GM21619 (cell line): ENCODE results near the gene MTOR.

Experiments
- ATAC-seq: cut with Tn5 transposase; IDR thresholded peaks from one replicate; pipeline ENCODE4 v1.9.1; 2021; ENCODE audit not compliant: unreplicated experiment

The MTOR gene

DNA sequence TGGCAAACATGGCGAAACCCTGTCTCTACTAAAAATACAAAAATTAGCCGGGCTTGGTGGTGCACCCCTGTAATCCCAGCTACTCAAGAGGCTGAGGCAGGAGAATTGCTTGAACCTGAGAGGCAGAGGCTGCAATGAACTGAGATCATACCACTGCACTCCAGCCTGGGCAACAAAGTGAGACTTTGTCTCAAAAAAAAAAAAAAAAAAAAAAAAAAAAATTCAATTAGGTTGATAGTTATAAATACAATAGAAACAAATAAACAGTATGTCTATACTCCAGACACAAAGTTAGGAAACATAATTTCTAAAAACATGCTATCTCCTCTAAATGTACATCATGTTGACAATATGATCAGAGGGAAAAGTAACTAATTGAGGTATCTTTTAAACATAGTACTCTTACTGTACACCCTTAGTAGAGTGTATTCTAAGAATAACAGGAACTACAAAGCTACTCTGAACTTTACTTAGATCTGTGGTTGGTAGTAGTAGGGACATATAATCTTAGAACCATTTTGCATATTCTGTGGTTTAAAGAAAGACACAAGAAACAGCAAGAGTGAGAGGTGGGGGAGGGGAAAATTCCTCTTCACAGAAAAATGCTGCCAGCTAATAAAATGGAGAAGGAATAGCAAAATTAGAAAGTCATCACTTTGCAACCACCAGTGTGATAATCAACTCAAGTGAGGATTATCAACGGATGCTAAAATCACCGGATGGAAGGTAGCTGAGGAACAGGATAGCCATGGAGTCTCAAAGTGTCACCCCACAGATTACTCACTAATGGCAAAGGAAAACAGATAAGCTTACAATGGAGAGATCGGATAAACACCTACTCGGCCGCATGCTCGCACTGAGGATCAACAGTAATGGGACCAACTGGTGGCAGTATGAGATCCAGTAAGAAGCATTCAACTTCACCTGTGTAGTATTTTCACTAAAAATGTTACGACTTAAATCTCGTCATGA is 35.0 kb downstream of the MTOR start:
- peak; percentile 73 for ATAC-seq

DNA sequence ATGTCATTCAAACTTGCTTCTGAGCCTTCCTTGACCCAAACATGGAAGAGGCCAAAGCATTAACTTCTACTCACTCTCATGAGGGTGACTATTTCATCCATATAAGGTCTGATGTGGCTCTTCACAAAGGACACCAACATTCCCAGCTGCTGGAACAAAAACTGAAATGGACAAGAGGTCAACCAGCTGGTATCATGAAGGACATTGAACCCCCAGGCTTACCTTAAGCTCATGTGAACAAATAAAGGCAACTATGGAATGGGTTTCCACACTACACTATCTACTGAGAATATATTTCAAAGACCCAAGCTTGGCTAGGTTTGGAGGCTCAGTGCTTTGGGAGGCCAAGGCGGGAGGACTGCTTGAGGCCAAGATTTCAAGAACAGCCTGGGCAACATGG is 46.3 kb downstream of the MTOR start:
- no peak for ATAC-seq

DNA sequence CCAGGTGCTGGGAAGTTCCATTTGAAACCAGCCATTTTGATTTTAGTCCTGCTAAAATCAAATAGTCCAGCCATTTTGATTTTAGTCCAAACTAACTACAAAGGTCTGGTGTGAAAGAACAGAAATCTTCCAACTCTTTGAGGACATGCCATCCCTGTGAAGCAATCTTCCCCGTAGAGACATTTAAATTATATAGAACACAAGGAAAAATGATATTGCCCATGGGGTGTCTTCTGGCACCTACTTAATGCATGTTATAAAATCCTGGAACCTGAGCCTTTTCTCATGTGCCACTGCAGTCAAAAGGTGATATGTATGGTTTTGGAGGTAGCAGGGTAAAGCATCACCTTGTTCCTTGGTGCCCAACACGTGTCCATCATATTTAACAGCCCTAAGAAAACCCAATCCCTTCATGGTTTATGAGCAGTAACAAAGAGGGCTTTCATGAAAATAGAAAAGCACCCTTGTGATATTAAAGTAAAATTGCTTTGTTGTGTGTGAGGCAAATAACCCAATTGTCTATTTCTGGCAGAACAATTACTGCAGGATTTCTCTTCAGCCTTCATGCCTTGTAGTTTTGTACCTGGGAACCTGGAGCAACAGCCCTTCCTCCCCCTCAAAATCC is 46.9 kb downstream of the MTOR start:
- no peak for ATAC-seq

DNA sequence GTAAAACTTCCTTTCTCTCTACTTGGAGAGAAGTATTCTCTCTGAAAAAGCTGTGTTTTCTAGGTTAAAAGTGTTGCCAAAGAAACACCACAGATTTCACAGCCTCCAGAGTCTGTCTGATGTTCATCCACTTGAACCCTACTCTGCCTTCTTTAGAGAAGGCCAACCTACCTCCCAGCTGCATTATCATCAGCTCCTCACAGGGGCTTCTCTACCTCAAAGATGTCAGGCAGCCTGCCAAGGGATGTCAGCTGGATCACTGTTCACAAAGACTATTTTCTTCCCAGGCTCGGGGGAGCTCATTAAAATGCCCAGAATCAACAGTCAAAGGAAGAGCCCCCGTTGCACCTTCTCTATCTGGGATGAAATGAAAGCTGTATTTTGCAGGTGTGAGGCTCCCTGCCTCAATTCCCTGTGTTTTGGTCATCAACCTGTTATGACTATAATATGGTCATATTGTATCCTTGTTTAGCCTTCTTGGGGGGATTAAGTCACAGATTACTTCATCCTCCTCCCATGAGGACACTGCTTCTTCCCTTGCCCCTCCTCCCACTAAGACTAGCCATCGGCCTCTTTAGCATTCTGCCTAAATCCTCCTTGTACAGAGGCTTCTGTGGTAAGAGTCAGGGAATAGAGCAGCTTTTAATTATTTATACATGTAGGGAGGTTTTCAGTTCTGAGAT is 47.5 kb downstream of the MTOR start:
- ATAC-seq, result no peak

DNA sequence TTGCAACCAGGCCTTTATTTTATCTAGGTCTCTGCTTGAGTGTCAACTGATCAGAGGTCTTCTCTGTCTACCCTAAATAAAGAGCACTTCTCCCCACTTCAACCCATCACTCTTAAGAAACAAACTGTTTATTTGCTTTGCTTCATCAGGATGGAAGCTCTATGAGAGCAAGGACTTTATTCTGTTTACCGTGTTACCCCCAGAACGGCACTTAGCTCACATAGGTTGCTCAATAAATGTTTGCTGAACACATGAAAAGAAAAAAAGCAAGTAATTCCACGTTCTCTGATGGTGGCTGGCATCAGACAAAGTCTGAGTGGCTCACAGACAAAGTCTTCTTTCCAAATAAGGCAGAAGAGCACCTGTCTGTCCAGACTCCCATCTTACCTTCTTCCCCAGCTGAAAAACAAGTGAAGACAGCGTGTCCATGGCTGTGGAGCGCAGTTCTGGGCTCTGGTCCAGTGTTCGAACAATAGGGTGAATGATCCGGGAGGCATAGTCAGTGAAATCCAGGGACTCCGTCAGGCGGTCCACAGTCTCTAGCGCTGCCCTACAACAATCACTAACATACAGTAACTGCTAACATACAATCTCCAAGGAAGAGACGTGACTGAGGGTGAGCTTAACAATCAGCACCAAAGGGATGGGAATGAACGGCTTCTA is 50.3 kb downstream of the MTOR start:
- ATAC-seq, result no peak

DNA sequence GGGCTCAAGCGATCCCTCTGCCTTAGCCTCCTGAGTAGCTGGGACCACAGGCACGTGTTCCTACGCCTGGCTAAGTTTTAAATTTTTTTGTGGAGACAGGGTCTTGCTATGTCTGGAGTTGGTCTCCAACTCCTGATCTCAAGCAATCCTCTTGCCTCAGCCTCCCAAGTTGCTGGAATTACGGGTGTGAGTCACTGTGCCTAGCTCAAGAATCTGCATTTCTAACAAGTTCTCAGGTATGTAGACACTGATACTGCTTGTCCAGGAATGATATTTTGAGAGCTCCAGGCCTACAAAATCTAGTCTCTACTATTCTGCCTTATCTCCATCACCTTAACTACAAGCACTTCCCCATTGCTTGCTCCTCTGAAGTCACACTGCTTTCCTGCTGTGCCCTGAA is 50.9 kb downstream of the MTOR start:
- ATAC-seq, result no peak

DNA sequence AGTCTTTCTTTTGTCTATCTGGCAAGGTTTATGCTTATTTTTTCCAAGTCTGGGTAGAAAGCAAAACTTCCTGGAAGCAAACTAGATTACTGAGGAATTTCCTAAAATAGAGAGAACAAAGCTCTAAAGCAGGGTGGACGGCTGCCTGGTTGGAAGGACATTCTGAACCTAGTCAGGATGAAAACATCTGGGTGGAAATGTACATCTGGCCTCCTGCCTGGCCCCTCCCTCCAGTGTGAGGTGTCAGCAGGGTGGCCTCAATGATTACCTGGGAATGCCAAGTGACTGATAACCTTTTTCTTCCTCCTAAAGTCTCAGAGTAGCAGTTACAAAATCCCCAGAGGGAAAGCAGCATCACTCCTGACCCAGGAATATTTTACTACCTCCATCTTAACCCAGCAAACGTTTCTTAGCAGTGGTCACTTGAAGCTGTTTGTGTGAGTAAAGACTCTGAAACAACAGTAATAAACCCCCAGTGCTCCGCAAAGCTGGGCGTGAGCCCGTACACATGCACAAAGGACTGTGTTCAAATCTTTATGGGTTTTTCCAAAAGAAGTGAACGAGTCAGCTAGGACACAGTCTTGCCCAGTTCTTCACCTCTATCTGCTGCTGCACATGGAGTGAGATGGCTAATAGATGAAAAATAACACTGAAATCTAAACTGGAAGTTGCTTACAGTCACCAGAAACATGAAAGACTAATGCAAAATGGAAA is 54.3 kb downstream of the MTOR start:
- ATAC-seq, result no peak

DNA sequence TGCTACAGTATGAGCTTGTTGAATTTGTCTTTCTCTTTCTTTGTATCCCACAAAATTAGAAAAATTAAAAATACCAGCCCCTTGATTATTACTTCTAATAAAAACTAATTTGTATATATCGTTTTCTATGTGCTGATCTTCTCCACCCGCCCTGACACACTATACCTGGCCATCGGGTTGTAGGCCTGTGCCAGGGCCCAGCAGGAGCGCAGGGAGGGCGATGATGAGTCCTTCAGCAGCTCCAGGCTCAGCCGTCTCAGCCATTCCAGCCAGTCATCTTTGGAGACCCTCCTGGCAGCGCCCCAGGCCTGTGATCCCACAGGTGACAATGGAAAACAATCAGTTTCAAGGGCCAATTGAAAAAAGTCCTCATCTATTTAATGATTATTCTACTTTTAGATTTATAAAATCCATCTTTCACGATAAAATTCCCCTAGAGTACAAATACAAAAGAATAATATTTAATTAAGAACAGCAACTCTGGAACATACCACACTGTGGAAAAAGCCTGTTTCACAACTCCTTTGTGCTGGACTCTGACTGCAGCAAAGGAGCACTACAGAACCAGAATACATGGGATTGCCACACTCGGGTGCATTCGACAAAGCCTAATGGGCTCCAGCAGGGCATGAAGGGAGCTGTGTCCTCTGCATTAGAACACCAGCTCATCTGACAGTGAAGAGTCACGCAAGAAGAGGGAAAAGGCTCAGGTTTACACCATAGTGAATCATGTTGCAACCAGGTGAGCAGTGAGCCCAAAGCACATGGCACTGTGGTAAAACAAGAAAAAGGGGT is 57.8 kb downstream of the MTOR start:
- ATAC-seq, result no peak

DNA sequence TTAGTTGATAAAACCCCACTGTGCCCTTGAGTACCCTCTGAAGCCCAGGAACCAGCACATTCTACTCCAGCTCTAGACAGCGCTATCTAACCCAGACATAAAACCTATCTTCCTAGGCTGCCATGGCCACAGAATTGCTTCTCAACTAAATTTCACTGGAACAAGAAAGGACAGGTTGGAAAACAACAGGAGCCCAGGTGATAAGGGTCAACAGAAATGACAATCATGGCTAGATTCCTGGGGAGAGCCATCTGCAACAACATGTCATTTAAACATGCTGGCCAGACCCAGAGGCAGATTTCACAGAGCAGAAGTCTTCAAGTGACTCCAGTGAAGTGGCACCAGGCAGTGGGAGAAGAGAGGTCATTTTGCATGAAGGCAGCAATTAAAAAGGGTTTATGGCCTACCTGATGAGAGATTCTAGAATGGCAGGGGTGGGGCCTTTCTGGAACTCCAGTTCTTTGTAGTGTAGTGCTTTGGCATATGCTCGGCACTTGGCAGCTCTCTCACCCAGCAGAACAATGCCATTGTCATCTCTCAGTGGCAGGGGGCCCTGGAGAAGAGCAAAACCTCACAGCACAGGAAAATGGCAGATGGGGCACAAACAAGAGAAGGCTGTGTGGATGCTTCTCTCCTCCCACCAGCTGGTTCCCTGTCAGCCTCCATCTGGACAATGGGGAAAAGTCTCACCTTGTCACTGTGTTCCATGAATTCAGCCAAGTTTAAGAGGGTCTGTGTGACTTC is 63.3 kb downstream of the MTOR start:
- ATAC-seq, result no peak

DNA sequence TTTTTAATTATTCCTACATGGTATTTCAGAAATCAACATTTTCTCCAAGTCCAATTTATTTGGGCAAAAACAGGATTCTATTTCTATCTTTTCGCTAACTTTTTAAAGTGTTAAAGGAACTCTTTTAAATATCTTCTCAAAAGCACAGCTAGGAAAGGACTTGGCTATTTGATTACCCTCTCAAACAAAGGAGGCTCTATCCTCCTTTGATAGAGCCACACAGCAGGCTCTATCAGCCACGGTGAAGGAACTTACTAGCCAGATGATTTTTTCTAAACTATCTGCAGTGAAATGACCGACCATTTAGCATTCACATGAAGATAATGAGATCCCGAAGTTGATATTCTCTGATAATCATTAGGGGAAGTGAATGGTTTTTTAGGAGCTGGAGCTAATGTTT is 64.1 kb downstream of the MTOR start:
- ATAC-seq, result no peak

DNA sequence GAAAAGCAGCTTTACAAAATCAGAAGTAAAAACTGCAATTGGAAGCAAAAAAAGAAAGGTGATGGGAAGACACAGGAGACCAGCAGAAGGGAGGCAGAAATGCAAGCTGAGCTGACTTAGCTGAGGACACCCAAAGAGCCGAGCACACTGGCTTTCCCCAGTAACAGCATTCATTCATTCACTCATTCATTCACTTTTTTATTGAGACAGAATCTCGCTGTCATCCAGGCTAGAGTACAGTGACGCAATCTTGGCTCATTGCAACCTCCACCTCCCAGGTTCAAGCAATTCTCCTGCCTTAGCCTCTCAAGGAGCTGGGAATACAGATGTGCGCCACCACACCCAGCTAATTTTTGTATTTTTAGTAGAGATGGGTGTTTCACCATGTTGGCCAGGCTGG is 65.0 kb downstream of the MTOR start:
- ATAC-seq, result no peak

DNA sequence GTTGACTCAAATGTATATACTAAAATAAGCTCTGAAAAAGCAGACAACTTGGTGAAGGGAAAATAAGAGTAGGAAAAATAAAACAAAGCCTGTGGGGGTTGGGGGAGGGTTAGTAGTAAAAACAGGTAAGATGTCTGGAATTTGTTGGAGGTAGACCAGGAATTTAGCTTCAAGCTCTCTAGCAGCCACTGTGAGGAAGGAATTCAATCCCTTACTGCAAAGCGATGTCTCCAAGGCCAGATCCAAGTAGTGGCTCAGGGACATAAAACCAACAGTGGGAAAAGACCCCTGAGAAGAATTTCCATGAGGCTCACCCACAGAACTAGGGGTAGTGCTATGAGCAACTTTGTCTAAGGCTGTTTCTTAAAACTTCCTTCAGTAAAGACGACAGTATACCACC is 65.4 kb downstream of the MTOR start:
- ATAC-seq, result no peak

DNA sequence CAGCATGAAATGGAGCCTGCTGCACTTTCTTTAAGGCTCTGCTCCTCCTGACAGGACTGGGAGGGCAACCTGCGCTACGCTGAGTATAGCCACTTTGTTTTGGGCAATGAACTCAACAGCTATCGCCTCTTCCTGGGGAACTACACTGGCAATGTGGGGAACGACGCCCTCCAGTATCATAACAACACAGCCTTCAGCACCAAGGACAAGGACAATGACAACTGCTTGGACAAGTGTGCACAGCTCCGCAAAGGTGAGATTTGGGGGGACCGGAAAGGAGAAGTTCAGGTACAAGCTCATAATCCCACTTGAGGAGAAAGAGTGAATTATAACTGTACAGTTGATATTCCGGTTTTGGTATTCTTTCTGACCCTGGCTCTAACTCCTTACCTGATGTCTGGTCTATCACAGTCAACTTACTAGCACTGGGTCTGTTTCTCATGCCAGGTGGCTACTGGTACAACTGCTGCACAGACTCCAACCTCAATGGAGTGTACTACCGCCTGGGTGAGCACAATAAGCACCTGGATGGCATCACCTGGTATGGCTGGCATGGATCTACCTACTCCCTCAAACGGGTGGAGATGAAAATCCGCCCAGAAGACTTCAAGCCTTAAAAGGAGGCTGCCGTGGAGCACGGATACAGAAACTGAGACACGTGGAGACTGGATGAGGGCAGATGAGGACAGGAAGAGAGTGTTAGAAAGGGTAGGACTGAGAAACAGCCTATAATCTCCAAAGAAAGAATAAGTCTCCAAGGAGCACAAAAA is 67.8 kb downstream of the MTOR start:
- ATAC-seq, result no peak

DNA sequence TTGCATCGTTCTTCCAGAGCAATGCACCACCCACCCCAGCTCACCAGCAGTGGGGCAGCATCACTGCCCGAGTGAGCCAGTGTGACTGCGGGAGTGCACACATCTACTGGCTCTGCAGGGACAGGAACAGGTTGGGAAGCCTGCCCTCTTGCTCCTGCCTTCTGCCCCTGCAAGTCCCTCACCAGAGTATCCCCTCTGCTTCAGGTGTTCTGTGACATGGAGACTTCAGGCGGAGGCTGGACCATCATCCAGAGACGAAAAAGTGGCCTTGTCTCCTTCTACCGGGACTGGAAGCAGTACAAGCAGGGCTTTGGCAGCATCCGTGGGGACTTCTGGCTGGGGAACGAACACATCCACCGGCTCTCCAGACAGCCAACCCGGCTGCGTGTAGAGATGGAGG is 69.0 kb downstream of the MTOR start:
- no peak for ATAC-seq

DNA sequence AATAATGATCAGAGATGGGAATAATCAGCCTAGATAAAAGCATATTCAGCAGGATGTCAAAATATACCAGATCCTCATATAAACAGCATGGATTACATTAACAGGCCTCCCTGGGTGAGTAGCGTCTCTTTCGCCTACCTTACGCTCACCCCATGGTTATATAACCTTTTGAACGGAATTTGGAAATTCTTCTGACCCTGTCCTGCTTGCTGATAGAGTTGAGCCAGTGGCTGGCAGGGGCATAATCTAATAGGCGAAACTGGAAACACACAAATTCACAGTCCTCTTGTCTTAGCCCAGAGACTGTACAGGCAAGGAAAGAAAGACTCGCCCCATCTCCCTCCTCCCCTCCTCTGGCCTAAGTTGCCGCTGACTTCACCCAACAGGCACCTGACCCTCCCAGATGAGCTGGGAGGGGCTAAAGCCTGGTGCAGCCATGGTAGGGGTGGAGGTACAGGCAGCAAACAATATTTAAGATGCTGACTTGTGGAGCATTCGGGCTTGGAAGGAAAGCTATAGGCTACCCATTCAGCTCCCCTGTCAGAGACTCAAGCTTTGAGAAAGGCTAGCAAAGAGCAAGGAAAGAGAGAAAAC is 73.4 kb downstream of the MTOR start, which contains the start of gene ANGPTL7:
TSS of gene ANGPTL7 (plus strand) at position 498 of the 594 bp plus-strand sequence. CDS start 225 bp downstream, outside the sequence.
- no peak for ATAC-seq

DNA sequence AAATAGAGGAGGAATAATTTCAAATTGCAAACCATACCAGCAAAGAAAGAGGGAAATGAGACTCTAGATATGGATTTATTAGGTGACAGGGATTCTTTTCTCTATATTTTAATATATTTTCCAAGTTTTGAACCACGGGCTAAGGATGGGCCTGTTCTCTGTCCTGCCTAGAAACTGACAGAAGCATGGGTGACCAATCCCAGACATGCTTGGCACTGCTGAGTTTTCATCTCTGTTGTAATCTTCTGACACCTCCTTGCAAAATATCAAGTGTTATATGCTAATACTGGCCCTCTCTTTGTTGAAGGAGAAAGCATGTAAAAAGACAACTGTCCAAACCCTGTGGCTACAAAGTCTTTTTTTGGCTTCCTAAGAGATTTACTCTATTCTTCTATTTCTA is 74.0 kb downstream of the MTOR start:
- no peak for ATAC-seq

DNA sequence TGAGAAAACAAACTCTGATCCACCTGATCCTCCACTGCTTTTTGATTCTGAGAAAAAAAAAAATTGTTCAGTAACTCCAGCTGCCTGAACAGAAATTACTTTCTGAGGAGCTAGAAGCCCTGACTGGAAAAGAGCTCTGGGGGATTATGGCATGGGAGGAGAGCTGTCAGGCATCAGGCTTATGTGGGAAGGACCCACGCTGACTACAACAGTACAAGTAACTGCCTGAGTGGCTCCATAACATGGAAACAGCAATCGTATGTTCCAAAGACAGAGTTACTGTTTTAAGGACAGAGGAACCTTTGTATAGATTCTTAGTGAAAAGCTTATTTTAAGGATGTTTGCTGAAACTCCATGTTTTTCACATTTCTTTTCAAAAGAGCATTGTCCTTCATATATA is 74.4 kb downstream of the MTOR start:
- no peak for ATAC-seq

DNA sequence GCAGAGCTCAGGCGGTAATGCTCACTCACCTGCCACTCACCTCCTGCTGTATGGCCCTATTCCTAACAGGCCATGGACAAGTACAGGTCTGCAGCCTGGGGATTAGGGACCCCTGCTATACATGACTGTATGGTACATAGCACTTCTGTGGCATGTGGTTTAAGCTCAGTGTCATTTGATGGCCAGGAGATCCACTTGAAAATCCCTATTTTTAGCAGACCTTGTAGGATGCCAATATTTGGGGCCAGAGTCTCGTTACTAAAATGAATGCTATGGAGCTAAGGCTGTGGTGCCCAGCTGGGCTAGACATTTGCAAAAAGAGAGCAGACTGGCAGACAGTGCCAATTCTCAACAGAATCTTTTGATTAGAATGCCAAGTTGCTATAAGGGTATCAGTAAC is 74.9 kb downstream of the MTOR start:
- no peak for ATAC-seq
